HG03025 (cell line): ENCODE data around the gene STXBP2.

ENCODE experiments used
- ATAC-seq: cut with Tn5 transposase; IDR thresholded peaks from one replicate; pipeline ENCODE4 v1.9.1; 2021; ENCODE audit warnings: mild to moderate bottlenecking, moderate library complexity; ENCODE audit not compliant: unreplicated experiment, low FRiP score

The STXBP2 gene

DNA sequence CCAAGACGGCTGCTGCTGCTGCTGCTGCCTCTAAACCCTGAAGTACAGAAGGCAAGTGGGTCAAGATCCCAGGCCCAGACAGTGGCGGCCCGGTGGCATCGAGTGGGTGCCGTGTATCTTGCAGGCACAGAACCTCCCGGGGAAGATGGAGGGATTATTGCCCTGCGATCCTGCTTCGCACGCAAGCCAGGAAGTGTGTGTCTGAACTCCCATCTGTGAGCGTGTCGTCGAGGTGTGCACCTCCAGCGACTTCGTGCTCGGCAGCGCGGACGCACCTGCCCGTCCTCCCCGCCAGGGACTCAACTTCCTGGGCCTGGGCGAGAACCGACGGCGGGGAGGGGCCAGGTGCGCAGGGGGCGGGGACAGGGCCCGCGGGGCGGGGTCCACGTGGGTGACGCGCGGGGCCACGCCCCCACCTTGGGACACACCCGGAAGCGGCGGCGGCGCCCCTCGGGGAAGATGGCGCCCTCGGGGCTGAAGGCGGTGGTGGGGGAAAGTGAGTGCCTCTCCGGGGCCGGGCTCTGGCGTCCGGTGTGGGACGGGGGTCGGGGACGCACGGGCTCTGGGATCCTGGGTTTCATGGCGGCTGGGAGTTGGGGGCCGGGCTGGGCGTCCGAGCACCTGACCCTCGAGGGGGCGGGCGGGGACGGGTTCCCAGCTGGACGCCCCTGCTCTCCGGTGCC, at the start of gene STXBP2:
Gene STXBP2 (plus strand): TSS at position 420 of the 683 bp plus-strand sequence. CDS start 40 bp downstream, at position 460.
- no peak for ATAC-seq

DNA sequence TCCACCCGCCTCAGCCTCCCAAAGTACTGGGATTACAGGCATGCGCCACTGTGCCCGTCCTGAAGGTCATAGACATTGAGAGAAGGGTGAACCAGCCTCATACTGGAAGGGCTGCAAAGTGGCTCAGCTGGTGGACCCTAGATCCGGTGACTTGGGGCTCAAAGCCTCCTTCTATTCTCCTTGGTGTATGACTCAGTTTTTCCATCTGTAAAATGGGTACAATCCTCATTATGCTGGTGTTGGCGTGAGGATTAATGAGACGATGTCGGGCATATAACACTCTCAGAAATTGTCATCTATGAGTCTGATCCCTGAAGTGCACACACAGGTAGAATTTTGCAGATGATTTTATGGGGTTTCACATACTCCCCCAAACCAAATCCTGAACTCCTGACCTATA, 47.1 kb upstream of the STXBP2 start:
- ATAC-seq = no peak

DNA sequence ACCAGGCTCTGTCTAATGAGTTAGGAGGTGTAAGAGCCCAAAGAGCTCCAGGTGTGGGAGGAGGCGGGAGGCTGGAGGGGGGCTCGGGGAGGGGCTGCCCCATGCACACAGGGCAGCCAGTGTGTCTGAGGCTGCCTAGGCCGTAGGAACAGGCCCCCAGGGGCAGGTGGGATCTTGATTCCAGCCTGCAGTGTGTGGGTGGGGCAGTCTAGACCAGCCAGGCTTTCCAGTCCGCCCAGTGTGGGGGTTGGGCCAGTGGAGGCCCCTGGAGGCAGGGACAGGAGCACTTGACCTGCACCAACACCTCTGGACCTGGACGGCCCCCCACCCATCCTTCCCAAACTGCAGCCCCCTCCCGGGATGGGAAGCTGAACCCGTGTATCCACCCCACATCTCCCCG, 46.7 kb upstream of the STXBP2 start:
- ATAC-seq = no peak

DNA sequence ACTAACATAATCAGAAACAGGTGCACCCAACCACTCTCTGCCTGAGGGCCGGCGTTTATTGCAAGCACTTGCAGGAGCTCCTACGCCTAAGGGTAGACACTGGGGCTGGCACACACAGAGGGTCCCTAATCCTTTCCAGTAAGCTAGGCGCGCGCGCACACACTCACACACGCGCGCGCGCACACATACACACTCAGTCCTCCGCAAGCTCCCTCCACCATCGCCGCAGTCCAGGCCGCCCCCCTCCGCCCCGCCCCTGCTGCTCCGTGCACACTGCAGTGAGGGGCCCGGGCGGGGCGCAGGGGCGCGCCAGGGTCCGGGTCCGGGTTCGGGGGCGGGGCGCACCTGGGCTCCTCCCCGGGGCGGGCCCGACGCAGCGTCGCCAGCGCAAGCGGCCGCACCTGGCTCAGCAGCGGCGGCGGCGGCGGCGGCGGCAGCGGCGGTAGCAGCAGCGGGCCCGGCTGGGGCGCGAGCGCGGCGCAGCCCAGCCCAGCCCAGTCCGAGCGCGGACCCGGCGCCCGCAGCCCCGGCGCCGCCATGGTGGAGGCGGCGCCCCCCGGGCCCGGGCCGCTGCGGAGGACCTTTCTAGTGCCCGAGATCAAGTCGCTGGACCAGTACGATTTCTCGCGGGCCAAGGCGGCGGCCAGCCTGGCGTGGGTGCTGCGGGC, 41.3 kb upstream of the STXBP2 start, which contains the start of gene CAMSAP3:
Gene CAMSAP3 (plus strand): TSS at position 398 of the 668 bp plus-strand sequence. CDS start 140 bp downstream, at position 538.
- no peak for ATAC-seq

DNA sequence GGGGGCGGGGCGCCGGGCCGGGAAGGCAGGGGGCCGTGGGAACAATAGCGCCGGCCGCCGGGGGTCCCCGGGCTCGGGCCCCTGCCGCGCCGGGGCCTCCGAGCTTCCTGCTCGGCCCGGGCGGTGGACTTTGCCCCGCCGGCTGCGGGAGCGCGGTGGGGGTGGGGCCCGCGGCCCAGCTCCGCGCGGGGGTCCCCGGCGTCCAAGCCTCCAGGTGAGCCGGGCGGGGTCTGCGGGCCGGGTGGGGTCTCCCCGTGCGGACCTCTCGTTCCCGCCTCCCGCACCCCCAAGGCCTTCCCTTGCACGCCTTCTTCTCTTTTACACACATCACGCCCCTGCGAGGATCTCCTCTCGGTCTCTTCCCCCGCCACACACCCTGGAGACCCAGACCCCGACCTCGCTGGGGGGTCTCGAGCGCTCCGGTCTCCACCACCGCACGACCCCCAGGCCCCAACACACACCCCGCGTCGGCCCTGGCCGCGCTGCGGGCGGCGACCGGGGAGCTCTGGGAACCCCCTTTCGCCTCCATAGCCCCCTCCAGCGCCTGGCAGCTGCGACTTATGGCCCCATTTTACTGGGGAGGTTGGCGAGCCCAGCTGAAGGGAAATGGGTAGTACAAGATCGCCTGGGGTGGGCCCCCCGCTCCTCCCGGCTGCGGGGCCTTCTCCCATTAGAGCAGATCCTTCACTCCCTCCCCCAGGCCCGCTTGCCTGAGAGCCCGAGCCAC, 40.5 kb upstream of the STXBP2 start:
- ATAC-seq = no peak

DNA sequence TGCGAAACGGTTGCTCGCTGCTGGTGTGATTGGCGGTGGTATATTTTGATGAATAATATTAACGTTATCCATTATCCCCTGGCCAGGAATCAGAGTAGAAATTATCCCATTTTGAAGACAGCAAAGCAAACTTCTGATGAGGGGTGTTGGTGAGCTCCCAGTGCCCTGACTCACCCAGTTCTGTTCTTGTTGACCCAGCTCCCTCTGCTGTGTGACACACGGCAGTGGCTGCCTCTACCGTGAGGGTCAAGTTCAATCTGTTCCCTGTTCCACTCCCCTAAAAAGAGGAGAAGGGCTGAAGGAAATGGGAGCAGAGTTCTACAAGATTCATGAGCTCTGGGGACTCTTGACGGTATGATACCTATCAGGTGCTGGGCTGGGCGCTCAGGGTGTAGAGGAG, 39.2 kb upstream of the STXBP2 start:
- ATAC-seq = no peak

DNA sequence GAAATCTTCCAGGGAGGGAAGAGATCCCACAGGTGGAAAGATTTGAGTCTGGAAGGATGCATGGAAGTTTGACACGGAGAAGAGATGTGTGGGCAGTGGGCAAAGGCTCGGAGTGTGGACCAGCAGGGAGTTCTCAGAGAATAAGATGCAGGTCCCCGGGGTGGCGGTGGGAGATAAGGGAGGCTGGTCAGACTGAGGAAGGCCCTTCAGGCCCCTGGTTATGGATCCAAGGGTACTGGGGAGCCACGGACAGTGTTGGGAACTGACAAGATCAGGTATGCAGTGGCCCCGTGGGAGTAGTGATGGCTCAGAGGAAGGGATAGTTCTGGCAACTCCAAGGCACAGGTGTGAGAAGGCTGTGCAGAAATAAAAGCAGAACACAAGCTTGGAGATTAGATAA, 38.7 kb upstream of the STXBP2 start:
- no peak for ATAC-seq

DNA sequence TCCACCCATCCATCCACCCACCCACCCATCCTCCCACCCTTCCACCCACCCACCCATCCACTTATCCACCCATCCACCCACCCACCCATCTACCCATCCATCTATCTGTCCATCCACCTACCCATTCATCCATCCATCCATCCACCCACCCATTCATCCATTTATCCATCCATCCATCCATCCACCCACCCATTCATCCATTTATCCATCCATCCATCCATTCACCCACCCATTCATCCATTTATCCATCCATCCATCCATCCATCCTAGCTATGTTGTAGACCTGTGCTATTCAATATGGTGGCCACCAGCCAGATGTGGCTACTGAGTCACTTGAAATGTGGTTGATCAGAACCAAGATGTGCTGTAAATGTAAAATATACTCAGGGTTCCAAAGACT, 36.2 kb upstream of the STXBP2 start:
- no peak for ATAC-seq

DNA sequence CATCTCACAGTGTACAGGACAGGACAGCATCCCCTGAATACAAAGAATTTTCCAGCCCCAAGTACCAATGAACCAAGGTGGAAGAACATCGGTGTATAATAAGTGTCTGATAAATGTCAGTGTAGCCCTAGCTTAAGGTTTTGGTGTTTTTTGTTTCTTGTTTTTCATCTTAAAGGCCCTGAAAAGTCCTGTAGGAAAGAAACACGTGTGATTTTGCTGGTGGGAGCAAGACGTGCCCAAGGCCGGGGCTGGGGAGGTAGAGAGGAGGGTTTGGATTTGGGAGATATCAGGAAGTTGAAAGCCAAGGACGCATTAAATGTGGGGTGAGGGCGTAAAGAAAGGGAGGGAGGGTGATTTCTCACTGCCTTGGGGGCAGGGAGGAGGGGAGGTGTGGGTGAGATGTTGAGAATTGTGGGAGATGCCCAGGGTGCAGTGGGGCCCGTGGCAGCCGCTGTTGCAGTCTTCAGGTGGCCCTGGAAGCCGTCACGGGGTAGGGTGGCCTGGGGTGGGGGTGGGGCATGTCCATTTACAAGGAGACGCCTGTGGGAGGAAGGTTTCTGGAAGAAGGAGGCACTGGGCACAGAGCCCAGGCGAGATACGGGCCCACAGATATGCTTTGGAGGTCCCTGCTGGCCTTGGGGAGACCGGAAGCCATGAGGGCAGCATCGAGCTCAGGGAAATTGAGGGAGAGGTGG, 34.5 kb upstream of the STXBP2 start:
- ATAC-seq = no peak

DNA sequence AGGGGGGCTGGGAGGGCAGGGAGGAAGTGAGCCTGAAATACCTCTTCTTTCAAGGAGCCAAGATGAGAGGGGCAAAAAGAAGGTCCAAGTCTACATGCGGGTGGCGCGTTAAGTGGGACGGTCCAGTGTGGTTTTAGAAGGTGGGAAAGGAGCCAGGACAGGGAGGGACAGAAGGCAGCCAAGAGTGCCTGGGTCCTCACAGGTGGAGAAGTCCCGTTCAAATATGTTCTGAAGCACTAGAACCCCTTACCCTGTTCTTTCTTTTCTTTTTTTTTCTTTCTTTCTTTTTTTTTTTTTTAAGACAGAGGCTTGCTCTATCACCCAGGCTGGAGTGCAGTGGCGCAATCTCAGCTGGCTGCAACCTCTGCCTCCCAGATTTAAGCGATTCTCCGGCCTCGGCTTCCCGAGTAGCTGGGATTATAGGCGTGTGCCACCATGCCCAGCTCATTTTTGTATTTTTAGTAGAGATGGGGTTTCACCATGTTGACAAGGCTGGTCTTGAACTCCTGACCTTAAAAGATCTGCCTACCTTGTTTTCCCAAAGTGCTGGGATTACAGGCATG, 33.9 kb upstream of the STXBP2 start:
- no peak for ATAC-seq

DNA sequence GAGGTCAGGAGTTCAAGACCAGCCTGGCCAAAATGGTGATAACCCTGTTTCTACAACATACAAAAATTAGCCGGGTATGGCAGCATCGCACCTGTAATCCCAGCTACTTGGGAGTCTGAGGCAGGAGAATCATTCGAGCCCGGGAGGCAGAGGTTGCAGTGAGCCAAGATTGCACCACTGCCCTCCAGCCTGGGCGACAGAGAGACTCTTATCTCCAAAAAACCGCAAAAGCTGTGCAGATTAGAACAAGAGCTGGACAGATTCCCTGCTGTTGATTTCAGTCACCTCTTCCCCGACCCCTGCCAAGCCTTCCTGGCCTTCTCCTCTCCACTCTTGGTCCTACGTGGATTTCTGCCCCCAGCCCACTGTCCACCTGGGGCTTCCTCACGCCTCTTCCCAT, 33.0 kb upstream of the STXBP2 start:
- no peak for ATAC-seq

DNA sequence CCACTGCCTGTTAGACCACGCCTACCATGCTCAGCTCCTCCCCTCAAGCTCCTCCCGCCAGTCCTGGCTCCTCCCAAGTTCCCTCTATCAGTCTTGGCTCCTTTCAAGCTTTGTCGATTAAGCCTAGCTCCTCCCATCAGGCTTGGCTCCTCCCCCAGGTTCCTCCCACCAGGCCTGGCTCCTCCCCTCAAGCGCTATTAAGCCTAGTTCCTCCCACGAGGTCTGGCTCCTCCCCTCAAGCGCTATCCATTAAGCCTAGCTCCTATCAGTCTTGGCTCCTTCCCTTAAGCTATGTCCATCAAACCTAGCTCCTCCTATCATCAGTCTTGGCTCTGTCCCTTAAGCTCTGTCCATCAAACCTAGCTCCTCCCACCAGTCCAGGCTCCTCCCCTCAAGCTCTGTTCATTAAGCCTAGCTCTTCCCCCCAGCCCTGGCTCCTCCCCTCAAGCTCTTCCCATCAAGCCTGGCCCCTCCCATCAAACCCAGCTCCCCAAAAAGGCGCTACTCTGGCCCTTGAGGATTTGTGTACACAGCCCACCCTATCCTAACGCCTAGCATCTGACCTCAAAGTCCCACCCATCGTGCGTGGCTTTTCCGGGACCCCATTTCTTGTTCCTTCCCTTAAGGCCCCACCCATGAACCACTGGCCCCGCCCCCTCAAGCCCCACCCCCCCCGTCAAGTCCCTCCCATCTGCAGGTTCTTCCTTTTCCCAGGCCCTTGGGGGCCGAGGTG, 31.3 kb upstream of the STXBP2 start:
- no peak for ATAC-seq

DNA sequence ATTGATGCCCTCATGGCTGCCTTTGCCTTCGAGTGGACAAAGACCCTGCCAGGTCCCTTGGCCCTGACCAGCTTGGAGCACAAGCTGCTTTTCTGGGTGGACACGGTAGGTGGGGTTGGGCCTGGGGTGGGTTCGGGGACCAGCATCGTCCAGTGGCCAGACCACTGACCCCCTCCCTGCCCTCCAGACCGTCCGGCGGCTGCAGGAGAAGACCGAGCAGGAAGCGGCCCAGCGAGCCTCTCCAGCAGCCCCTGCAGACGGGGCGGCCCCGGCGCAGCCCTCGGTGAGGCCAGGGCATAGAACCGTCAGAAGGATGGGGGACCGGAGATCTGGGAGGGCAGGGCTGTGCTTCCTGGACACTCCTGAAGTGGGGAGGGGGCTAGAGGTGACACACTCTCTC, 30.6 kb upstream of the STXBP2 start:
- ATAC-seq = no peak

DNA sequence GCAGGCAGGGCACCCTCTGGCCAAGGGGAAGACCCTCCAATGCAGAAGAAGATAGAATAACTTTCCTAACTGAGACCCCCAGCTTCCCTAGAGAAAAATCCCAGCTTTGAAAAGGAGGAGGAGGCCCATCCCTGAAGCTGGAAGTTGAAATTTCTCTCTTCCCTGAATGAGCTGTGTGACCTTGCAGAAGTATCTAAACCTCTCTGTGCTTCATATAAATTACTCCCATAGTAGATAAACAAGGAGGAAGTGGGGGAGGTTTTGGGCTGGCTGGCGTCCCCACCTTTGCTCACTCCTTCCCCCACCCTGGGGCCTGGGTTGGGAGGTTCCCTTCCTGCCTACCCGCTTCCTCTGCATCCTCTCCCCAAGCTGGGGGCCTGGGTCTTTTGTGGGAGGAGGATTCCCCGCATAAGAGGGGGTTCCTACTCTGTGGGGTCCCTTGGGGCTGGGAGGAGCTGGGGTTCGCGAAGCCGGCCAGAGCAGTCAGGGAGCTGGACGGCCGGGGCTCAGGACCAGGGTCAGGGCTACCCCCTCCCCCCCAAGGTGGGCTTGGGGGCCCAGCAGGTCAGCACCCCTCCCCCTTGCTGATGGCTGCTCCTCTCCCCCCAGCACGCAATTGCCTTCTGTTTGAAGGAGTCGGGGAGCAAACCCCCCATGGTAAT, 29.6 kb upstream of the STXBP2 start:
- no peak for ATAC-seq

DNA sequence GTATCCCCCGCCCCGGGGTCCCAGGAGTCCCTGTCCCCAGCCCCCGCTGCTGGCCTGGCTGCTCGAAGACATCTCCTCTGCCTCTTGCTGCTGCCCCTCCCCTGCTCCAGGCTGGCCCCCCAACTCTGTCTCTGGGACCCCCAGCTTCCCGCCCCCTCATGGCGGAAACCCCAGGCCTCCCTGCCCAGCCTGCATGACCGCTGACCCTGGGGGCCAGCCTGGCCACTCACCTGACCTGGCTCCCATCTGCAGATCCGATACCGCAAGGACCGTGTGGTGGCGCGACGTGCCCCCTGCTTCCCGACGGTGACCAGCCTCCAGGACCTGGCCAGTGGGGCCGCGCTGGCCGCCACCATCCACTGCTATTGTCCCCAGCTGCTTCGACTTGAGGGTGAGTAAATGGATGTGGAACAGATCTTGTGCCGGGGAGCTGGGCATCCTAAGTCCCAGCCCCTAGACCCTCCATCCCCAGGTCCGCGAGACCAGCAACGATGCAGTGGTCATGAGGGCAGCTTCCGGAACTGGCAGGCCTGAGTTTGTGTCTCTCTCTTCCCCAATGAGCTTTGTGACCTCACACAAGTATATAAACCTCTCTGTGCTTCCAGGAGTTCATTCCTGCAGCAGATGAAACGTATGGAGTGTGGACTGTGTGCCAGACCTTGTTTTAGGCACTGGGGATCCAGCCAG, 28.9 kb upstream of the STXBP2 start:
- ATAC-seq = no peak

DNA sequence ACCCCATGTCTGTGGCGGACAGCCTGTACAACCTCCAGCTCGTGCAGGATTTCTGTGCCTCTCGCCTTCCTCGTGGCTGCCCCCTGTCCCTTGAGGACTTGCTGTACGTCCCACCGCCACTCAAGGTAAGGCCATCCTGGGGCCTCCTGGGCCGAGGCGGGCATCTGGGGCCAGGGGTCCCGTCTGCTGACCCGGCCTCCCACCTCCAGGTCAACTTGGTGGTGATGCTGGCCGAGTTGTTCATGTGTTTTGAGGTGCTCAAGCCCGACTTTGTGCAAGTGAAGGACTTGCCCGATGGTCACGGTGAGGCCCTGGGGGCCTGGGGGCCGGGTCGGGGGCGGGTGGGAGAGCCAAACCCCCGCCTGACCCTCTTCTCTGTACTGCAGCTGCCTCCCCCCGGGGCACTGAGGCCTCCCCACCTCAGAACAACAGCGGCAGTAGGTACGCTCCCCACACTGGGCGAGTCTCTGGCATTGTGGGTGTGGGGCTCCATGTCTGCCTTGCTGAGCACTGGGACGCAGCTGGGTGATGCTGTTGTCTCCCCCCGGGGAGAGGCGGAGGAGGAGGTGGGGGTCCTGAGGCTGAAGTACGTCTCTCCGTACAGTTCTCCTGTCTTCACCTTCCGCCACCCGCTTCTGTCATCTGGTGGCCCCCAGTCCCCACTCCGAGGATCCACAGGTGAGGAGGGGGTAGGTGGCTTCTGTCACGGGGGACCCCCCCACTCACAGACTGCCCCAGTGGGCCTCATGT, 26.2 kb upstream of the STXBP2 start:
- ATAC-seq = no peak

DNA sequence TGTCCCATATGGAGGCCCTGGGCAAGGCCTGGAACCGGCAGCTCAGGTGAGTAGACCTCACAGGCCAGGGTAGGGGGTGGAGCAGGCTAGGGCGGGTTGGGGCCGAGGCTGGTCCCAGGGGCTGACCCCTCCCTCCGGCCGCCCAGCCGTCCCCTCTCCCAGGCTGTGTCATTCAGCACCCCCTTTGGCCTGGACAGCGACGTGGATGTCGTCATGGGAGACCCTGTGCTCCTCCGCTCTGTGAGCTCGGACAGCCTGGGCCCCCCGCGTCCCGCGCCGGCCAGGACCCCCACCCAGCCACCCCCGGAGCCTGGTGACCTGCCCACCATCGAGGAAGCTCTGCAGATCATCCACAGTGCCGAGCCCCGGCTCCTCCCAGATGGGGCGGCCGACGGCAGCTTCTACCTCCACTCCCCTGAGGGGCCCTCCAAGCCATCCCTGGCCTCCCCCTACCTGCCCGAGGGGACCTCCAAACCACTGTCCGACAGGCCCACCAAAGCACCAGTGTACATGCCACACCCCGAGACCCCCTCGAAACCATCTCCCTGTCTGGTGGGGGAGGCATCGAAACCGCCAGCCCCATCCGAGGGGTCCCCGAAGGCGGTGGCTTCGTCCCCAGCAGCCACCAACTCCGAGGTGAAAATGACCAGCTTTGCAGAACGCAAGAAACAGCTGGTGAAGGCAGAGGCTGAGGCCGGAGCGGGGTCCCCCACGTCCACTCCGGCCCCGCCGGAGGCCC, 25.2 kb upstream of the STXBP2 start:
- ATAC-seq = no peak
